BE2C (cell line): ENCODE measurements around the gene CD36.

ENCODE experiments used
- DNase-seq: peaks from one replicate; pipeline ENCODE4 v3.0.0-alpha.2; 2020
- H3K27me3 ChIP-seq: fragments of 250-450 bp; sonication (Bioruptor Pico); 2 replicates; pipeline ENCODE4 v1.5.1; 2020; ENCODE audit warnings: mild to moderate bottlenecking
- H3K36me3 ChIP-seq: fragments of 250-450 bp; sonication (Bioruptor Pico); 2 replicates; pipeline ENCODE4 v1.5.1; 2020; ENCODE audit warnings: mild to moderate bottlenecking
- H3K4me1 ChIP-seq: fragments of 250-450 bp; sonication (Bioruptor Pico); 2 replicates; pipeline ENCODE4 v1.5.1; 2020
- H3K4me3 ChIP-seq: 2 replicates; pipeline ENCODE4 v1.5.1; 2011; ENCODE audit warnings: low read depth, low read length
- H3K9me3 ChIP-seq: fragments of 250-450 bp; sonication (Bioruptor Pico); 2 replicates; pipeline ENCODE4 v1.5.1; 2020
- TF ChIP-seq, protein P1 (sequence below): IDR thresholded peaks from 2 replicates; pipeline ENCODE4 v1.5.1; 2012; ENCODE audit warnings: mild to moderate bottlenecking, low read depth, low read length

CD36 gene

DNA sequence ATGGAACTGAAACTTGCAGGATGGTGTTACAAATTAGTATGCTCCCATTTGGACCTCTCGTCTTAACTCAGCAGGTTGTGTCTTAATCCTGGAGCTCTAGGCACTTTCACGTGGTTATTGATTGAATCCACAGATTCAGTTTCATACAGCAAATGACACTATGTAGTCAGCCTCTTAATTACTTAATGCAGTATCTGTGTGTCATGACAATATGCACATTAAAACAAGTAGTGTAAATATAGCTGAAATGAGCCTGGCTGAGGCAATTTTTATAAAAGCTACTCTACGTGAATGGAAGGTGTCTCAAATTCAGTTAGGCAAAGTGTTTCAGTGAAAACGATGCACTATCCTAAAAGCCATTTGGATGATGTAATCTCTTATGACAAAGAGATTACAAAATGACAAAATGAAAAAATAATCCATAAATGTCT is 86.8 kb downstream of the CD36 start:
- TF ChIP-seq, protein P1, sequence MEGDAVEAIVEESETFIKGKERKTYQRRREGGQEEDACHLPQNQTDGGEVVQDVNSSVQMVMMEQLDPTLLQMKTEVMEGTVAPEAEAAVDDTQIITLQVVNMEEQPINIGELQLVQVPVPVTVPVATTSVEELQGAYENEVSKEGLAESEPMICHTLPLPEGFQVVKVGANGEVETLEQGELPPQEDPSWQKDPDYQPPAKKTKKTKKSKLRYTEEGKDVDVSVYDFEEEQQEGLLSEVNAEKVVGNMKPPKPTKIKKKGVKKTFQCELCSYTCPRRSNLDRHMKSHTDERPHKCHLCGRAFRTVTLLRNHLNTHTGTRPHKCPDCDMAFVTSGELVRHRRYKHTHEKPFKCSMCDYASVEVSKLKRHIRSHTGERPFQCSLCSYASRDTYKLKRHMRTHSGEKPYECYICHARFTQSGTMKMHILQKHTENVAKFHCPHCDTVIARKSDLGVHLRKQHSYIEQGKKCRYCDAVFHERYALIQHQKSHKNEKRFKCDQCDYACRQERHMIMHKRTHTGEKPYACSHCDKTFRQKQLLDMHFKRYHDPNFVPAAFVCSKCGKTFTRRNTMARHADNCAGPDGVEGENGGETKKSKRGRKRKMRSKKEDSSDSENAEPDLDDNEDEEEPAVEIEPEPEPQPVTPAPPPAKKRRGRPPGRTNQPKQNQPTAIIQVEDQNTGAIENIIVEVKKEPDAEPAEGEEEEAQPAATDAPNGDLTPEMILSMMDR = no peak
- Histone ChIP-seq H3K9me3 (no peaks in the 10 kb centered on the region), H3K27me3 (no peaks in the 10 kb centered on the region; the same call in 1 of the 2 replicates), H3K4me1 (no peaks in the 10 kb centered on the region), H3K4me3 (no peak overlapping the region), H3K36me3 (no peaks in the 10 kb centered on the region)
- DNase-seq = no peak
